ENCODE data around the gene PLXNA1. TPM values are rescaled to one million over a fixed set of nuclear protein-coding genes. Genes with fewer than 3 reads are reported as not detected.

Gene PLXNA1
- total and polyA plus RNA-seq, 9 of the 15 experiments (the other 6 are each of a cell fraction or from before 2014, with no cell fraction given) = 0.23 to 59.9 (median 16.8) TPM

DNA sequence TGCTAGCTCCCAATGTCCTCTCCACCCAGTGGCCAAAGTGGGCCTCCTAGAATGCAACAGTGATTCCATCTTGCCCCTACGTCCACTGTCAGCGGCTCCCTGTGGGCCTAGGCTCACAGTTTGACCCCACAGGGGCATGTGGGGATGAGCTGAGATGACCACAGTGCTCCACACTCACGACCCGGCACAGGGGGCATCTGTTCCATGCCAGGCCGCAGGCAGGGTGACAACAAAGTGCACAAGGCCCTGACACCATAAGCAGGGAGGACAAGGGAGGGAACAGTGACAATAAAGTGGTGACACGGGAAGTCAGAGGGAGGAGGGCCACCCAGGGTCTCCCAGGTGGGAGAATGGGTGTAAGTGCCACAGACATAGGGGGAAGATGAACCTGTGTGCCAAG is 5.1 kb upstream of the PLXNA1 start:
- intact Hi-C loops (cut with micrococcal nuclease) = no loop called here
- no peak overlapping the region for H3K4me3 ChIP-seq
- POLR2A ChIA-PET = no interaction called here
- no peaks in the 10 kb centered on the region for H4K20me1 ChIP-seq (replicated peaks; ENCODE audit: control insufficient read depth, insufficient read depth, low read length)
- DNase-seq (ENCODE audit: extremely low read depth in 1 of 4, low spot score in 3 of 4) = no peak
- no peak overlapping the region for H3K27ac ChIP-seq (ENCODE audit: extremely low read depth, low read depth, low read length)
- H3K9ac ChIP-seq (ENCODE audit: insufficient read depth in 1 of 2, low read depth in 2 of 2, low read length in 2 of 2) = no peak overlapping the region
- no TSS peak for BruUV-seq (replicated peaks)
- no peaks in the 10 kb centered on the region for H3K79me2 ChIP-seq (ENCODE audit: control insufficient read depth, insufficient read depth, low read length)
- no peaks in the 10 kb centered on the region for H3K9me1 ChIP-seq (ENCODE audit: control insufficient read depth, insufficient read depth, low read length)
- H3K27me3 ChIP-seq (ENCODE audit: control insufficient read depth in 2 of 2, insufficient read depth in 2 of 2, low read length in 2 of 2) = no peaks in the 10 kb centered on the region
- FAIRE-seq = no peak
- CTCF ChIA-PET (ENCODE audit: low intra/inter-chr PET ratio) = no interaction called here
- 36% methylated on average over 6 of the region's 6 CpGs for WGBS (ENCODE audit: insufficient coverage, low coverage, missing lambda C conversion rate)
- no peak overlapping the region for H3K4me2 ChIP-seq (ENCODE audit: insufficient read depth, low read length)
- TF ChIP-seq, protein P1, sequence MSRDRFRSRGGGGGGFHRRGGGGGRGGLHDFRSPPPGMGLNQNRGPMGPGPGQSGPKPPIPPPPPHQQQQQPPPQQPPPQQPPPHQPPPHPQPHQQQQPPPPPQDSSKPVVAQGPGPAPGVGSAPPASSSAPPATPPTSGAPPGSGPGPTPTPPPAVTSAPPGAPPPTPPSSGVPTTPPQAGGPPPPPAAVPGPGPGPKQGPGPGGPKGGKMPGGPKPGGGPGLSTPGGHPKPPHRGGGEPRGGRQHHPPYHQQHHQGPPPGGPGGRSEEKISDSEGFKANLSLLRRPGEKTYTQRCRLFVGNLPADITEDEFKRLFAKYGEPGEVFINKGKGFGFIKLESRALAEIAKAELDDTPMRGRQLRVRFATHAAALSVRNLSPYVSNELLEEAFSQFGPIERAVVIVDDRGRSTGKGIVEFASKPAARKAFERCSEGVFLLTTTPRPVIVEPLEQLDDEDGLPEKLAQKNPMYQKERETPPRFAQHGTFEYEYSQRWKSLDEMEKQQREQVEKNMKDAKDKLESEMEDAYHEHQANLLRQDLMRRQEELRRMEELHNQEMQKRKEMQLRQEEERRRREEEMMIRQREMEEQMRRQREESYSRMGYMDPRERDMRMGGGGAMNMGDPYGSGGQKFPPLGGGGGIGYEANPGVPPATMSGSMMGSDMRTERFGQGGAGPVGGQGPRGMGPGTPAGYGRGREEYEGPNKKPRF (IDR thresholded peaks at IDR 0.05; ENCODE audit: low read depth, low read length) = no peak
- TF ChIP-seq, protein P2, sequence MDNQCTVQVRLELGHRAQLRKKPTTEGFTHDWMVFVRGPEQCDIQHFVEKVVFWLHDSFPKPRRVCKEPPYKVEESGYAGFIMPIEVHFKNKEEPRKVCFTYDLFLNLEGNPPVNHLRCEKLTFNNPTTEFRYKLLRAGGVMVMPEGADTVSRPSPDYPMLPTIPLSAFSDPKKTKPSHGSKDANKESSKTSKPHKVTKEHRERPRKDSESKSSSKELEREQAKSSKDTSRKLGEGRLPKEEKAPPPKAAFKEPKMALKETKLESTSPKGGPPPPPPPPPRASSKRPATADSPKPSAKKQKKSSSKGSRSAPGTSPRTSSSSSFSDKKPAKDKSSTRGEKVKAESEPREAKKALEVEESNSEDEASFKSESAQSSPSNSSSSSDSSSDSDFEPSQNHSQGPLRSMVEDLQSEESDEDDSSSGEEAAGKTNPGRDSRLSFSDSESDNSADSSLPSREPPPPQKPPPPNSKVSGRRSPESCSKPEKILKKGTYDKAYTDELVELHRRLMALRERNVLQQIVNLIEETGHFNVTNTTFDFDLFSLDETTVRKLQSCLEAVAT (IDR thresholded peaks at IDR 0.05) = no peak
- no peak for TF ChIP-seq ZNF57 (CRISPR knock-in tag; IDR thresholded peaks at IDR 0.05)
- no peak for TF ChIP-seq HEY1 (CRISPR knock-in tag; IDR thresholded peaks at IDR 0.05; ENCODE audit: borderline replicate concordance)
- TF ChIP-seq ZNF224 (CRISPR knock-in tag; IDR thresholded peaks at IDR 0.05) = no peak
- TF ChIP-seq COPS2 (conservative IDR thresholded peaks at IDR 0.05) = no peak
- no peak for TF ChIP-seq NBN (IDR thresholded peaks at IDR 0.05; ENCODE audit: low read depth)
- TF ChIP-seq CBFB (CRISPR knock-in tag; IDR thresholded peaks at IDR 0.05) = no peak
- TF ChIP-seq MCM5 (IDR thresholded peaks at IDR 0.05; ENCODE audit: low read depth) = no peak
- no peak for TF ChIP-seq POLR3A (IDR thresholded peaks at IDR 0.05; ENCODE audit: borderline replicate concordance, extremely low read depth, insufficient read depth, insufficient read length)
- TF ChIP-seq ZNF589 (CRISPR knock-in tag; IDR thresholded peaks at IDR 0.05; ENCODE audit: low read depth) = no peak
- TF ChIP-seq, protein P3, sequence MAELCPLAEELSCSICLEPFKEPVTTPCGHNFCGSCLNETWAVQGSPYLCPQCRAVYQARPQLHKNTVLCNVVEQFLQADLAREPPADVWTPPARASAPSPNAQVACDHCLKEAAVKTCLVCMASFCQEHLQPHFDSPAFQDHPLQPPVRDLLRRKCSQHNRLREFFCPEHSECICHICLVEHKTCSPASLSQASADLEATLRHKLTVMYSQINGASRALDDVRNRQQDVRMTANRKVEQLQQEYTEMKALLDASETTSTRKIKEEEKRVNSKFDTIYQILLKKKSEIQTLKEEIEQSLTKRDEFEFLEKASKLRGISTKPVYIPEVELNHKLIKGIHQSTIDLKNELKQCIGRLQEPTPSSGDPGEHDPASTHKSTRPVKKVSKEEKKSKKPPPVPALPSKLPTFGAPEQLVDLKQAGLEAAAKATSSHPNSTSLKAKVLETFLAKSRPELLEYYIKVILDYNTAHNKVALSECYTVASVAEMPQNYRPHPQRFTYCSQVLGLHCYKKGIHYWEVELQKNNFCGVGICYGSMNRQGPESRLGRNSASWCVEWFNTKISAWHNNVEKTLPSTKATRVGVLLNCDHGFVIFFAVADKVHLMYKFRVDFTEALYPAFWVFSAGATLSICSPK (IDR thresholded peaks at IDR 0.05; ENCODE audit: borderline replicate concordance) = no peak
- TF ChIP-seq, protein P4, sequence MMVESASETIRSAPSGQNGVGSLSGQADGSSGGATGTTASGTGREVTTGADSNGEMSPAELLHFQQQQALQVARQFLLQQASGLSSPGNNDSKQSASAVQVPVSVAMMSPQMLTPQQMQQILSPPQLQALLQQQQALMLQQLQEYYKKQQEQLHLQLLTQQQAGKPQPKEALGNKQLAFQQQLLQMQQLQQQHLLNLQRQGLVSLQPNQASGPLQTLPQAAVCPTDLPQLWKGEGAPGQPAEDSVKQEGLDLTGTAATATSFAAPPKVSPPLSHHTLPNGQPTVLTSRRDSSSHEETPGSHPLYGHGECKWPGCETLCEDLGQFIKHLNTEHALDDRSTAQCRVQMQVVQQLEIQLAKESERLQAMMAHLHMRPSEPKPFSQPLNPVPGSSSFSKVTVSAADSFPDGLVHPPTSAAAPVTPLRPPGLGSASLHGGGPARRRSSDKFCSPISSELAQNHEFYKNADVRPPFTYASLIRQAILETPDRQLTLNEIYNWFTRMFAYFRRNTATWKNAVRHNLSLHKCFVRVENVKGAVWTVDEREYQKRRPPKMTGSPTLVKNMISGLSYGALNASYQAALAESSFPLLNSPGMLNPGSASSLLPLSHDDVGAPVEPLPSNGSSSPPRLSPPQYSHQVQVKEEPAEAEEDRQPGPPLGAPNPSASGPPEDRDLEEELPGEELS (CRISPR knock-in tag; IDR thresholded peaks at IDR 0.05; ENCODE audit: borderline replicate concordance) = no peak
- TF ChIP-seq POU5F1 (IDR thresholded peaks at IDR 0.05; ENCODE audit: borderline replicate concordance, low read depth, low read length, partially characterized antibody) = no peak
- no peak for ATAC-seq
- H3K4me1 ChIP-seq (replicated peaks in 1 of 2; ENCODE audit: control insufficient read depth in 2 of 2, insufficient read depth in 2 of 2, low read length in 2 of 2) = peaks cover 6 to 18% of the 10 kb centered on the region in 2 experiments; a peak in 4 of 5 replicates
- H3K36me3 ChIP-seq (ENCODE audit: control insufficient read depth, insufficient read depth, low read length) = no peaks in the 10 kb centered on the region
- no peak overlapping the region for H2AFZ ChIP-seq (ENCODE audit: low read depth, low read length)
- H3K9me3 ChIP-seq (replicated peaks; ENCODE audit: control insufficient read depth, insufficient read depth, low read depth, low read length) = peaks cover 5% of the 10 kb centered on the region; the same call in 1 of the 2 replicates
- in situ Hi-C loops (cut with MboI) = loop anchor here (5.0 kb wide), 1 partner anchor 226 kb away; no protein-coding TSS in a partner anchor

All from K562 (cell line).